Thymus (tissue), 11 donors: ENCODE measurements around the gene PCDH9. TPM values are rescaled to one million over a fixed set of nuclear protein-coding genes. Genes with fewer than 3 reads are reported as not detected.

Experiments
- DNase-seq, 9 donors: peaks; one replicate each; pipeline ENCODE4 v3.0.0-alpha.2; 2013; ENCODE audit warnings: low spot score in 9 of 9, low read depth in 6 of 9, missing footprints in 1 of 9
- H3K27ac ChIP-seq, 2 donors: one replicate each; pipeline ENCODE4 v1.5.1; 2013; ENCODE audit warnings: control low read depth in 1 of 2, low read depth in 1 of 2, low read length in 1 of 2, mild to moderate bottlenecking in 1 of 2, moderate library complexity in 1 of 2
- H3K27me3 ChIP-seq, 2 donors: one replicate each; pipeline ENCODE4 v1.5.1; 2013; ENCODE audit warnings: low read length in 1 of 2; ENCODE audit not compliant: control insufficient read depth in 2 of 2, insufficient read depth in 1 of 2
- H3K36me3 ChIP-seq, 2 donors: one replicate each; pipeline ENCODE4 v1.5.1; 2013; ENCODE audit warnings: low read length in 1 of 2, mild to moderate bottlenecking in 1 of 2, moderate library complexity in 1 of 2; ENCODE audit not compliant: control insufficient read depth in 2 of 2, insufficient read depth in 2 of 2
- H3K4me1 ChIP-seq, 2 donors: one replicate each; pipeline ENCODE4 v1.5.1; 2013; ENCODE audit warnings: low read length in 2 of 2; ENCODE audit not compliant: control insufficient read depth in 2 of 2, insufficient read depth in 2 of 2
- H3K4me3 ChIP-seq, 2 donors: one replicate each; pipeline ENCODE4 v1.5.1; 2013; ENCODE audit warnings: low read length in 2 of 2, control low read depth in 1 of 2, mild to moderate bottlenecking in 1 of 2
- H3K9me3 ChIP-seq, 2 donors: one replicate each; pipeline ENCODE4 v1.5.1; 2013; ENCODE audit warnings: low read length in 1 of 2, mild to moderate bottlenecking in 1 of 2; ENCODE audit not compliant: control insufficient read depth in 2 of 2, insufficient read depth in 1 of 2
- WGBS: extraction: QIAGEN DNeasy Blood & Tissue Kit; methylation state at CpG from one replicate; pipeline ENCODE4 v1.1.7; 2013; 5-methylcytosine and 5-hydroxymethylcytosine counted together
- polyA plus RNA-seq: library from polyadenylated mRNA; stranded (reverse); fragments of 200-250 nt; gene quantifications from one replicate; pipeline ENCODE4 v1.2.3, GENCODE V29; 2013
- total RNA-seq: library from RNA; stranded (reverse); fragments of 120-200 nt; gene quantifications from one replicate; pipeline ENCODE4 v1.2.4, GENCODE V29; 2013
- donor health status: healthy.

Gene PCDH9
- total and polyA plus RNA-seq, 2 donors, result 0.82 to 5.0 TPM

GRCh38 chr13:66341635-66342377 is 888.3 kb downstream of the PCDH9 start:
- H3K36me3 ChIP-seq, result no peaks in the 10 kb centered on the region
- no peaks in the 10 kb centered on the region for H3K9me3 ChIP-seq
- H3K4me1 ChIP-seq, result no peaks in the 10 kb centered on the region
- no peak overlapping the region for H3K4me3 ChIP-seq
- H3K27me3 ChIP-seq, result no peaks in the 10 kb centered on the region
- no peak for DNase-seq
- 94% methylated on average over 6 of the region's 6 CpGs for whole genome bisulfite sequencing
- H3K27ac ChIP-seq, result no peak overlapping the region

GRCh38 chr13:66339214-66339613 is 890.9 kb downstream of the PCDH9 start:
- no peak overlapping the region for H3K4me3 ChIP-seq
- H3K36me3 ChIP-seq, result no peaks in the 10 kb centered on the region
- DNase-seq, result no peak
- no peaks in the 10 kb centered on the region for H3K9me3 ChIP-seq
- no peaks in the 10 kb centered on the region for H3K4me1 ChIP-seq
- H3K27ac ChIP-seq, result no peak overlapping the region
- H3K27me3 ChIP-seq, result no peaks in the 10 kb centered on the region

- H3K36me3 ChIP-seq, result no peaks in the 10 kb centered on the region
- H3K27ac ChIP-seq, result no peak overlapping the region
- no peak overlapping the region for H3K4me3 ChIP-seq
- H3K9me3 ChIP-seq, result no peaks in the 10 kb centered on the region
- 84% methylated on average over 1 of the region's 1 CpG for WGBS
- H3K27me3 ChIP-seq, result no peaks in the 10 kb centered on the region
- DNase-seq, result no peak
- H3K4me1 ChIP-seq, result no peaks in the 10 kb centered on the region
These were observed 891.6 kb downstream of the PCDH9 start for GRCh38 chr13:66338542-66338941.

- WGBS, result 76% methylated on average over 4 of the region's 4 CpGs
- Histone ChIP-seq H3K4me1 (no peaks in the 10 kb centered on the region), H3K9me3 (no peaks in the 10 kb centered on the region), H3K27me3 (no peaks in the 10 kb centered on the region), H3K36me3 (no peaks in the 10 kb centered on the region), H3K4me3 (no peak overlapping the region), H3K27ac (no peak overlapping the region)
- DNase-seq, result no peak
These were observed 894.5 kb downstream of the PCDH9 start for GRCh38 chr13:66335626-66336025.

GRCh38 chr13:66329988-66330451 is 900.1 kb downstream of the PCDH9 start:
- H3K27me3 ChIP-seq, result no peaks in the 10 kb centered on the region
- WGBS, result 46% methylated on average over 1 of the region's 1 CpG
- no peaks in the 10 kb centered on the region for H3K9me3 ChIP-seq

GRCh38 chr13:66328476-66328875 is 901.7 kb downstream of the PCDH9 start:
- Histone ChIP-seq H3K36me3 (no peaks in the 10 kb centered on the region), H3K4me1 (no peaks in the 10 kb centered on the region)
- WGBS, result 76% methylated on average over 5 of the region's 5 CpGs

More at GRCh38 chr13:66329988-66330451, 900.1 kb downstream of the PCDH9 start:
- no peaks in the 10 kb centered on the region for H3K36me3 ChIP-seq
- H3K4me3 ChIP-seq, result no peak overlapping the region
- H3K4me1 ChIP-seq, result no peaks in the 10 kb centered on the region
- DNase-seq, result peak in 1 of 9 donors; percentile 7
- no peak overlapping the region for H3K27ac ChIP-seq

GRCh38 chr13:66323745-66324347 is 906.3 kb downstream of the PCDH9 start:
- no peak overlapping the region for H3K27ac ChIP-seq
- H3K4me1 ChIP-seq, result no peaks in the 10 kb centered on the region
- H3K36me3 ChIP-seq, result no peaks in the 10 kb centered on the region
- H3K9me3 ChIP-seq, result no peaks in the 10 kb centered on the region
- WGBS, result 95% methylated on average over 3 of the region's 3 CpGs
- no peaks in the 10 kb centered on the region for H3K27me3 ChIP-seq
- H3K4me3 ChIP-seq, result no peak overlapping the region
- no peak for DNase-seq

More at GRCh38 chr13:66328476-66328875, 901.7 kb downstream of the PCDH9 start:
- H3K27ac ChIP-seq, result no peak overlapping the region
- DNase-seq, result no peak
- no peak overlapping the region for H3K4me3 ChIP-seq
- H3K27me3 ChIP-seq, result no peaks in the 10 kb centered on the region
- no peaks in the 10 kb centered on the region for H3K9me3 ChIP-seq

GRCh38 chr13:66322936-66323335 is 907.2 kb downstream of the PCDH9 start:
- Histone ChIP-seq H3K9me3 (no peaks in the 10 kb centered on the region), H3K36me3 (no peaks in the 10 kb centered on the region), H3K27me3 (no peaks in the 10 kb centered on the region), H3K27ac (no peak overlapping the region), H3K4me3 (no peak overlapping the region), H3K4me1 (no peaks in the 10 kb centered on the region)
- WGBS, result 18% methylated on average over 2 of the region's 2 CpGs
- DNase-seq, result no peak

GRCh38 chr13:66322193-66322740 is 907.9 kb downstream of the PCDH9 start:
- H3K27me3 ChIP-seq, result no peaks in the 10 kb centered on the region
- H3K4me3 ChIP-seq, result no peak overlapping the region
- no peak for DNase-seq
- no peaks in the 10 kb centered on the region for H3K4me1 ChIP-seq
- no peaks in the 10 kb centered on the region for H3K36me3 ChIP-seq
- no peak overlapping the region for H3K27ac ChIP-seq
- no peaks in the 10 kb centered on the region for H3K9me3 ChIP-seq
- 91% methylated on average over 4 of the region's 4 CpGs for WGBS
